Lung (tissue), 12 donors: Measurements from ENCODE around the gene GULP1. TPM values are rescaled to one million over a fixed set of nuclear protein-coding genes. Genes with fewer than 3 reads are reported as not detected.

Experiments used
- ATAC-seq: fragments of 200-7000 bp; cut with Tn5 transposase; one replicate; pipeline ENCODE4 v1.9.1; 2020; ENCODE audit warnings: moderate number of reproducible peaks; ENCODE audit not compliant: insufficient read depth, low FRiP score
- DNase-seq, 3 donors: peaks; one replicate each; pipeline ENCODE4 v3.0.0-alpha.2; 2013 to 2017
- H3K27ac ChIP-seq, 2 donors: one replicate each; pipeline ENCODE4 v1.5.1; 2013; ENCODE audit warnings: mild to moderate bottlenecking in 2 of 2, moderate library complexity in 2 of 2, control low read depth in 1 of 2, inconsistent platforms in 1 of 2, low read depth in 1 of 2, low read length in 1 of 2
- H3K27me3 ChIP-seq, 3 donors: one replicate each; pipeline ENCODE4 v1.5.1; 2013; ENCODE audit warnings: low read length in 2 of 3; ENCODE audit not compliant: control insufficient read depth in 3 of 3, insufficient read depth in 3 of 3
- H3K36me3 ChIP-seq, 4 donors: one replicate each; pipeline ENCODE4 v1.5.1; 2013; ENCODE audit warnings: low read length in 4 of 4, mild to moderate bottlenecking in 1 of 4, moderate library complexity in 1 of 4; ENCODE audit not compliant: control insufficient read depth in 4 of 4, insufficient read depth in 4 of 4
- H3K4me1 ChIP-seq, 5 donors: one replicate each; pipeline ENCODE4 v1.5.1; 2013; ENCODE audit warnings: low read length in 5 of 5, mild to moderate bottlenecking in 2 of 5, moderate library complexity in 1 of 5; ENCODE audit not compliant: control insufficient read depth in 5 of 5, insufficient read depth in 5 of 5
- H3K4me3 ChIP-seq: one replicate; pipeline ENCODE4 v1.5.1; 2013; ENCODE audit warnings: mild to moderate bottlenecking, control low read depth, moderate library complexity
- H3K9ac ChIP-seq, 2 donors: one replicate each; pipeline ENCODE4 v1.5.1; 2013; ENCODE audit warnings: low read length in 2 of 2, control low read depth in 1 of 2; ENCODE audit not compliant: insufficient read depth in 1 of 2
- H3K9me3 ChIP-seq, 4 donors: one replicate each; pipeline ENCODE4 v1.5.1; 2013; ENCODE audit warnings: low read length in 3 of 4, mild to moderate bottlenecking in 1 of 4, moderate library complexity in 1 of 4; ENCODE audit not compliant: control insufficient read depth in 4 of 4, insufficient read depth in 3 of 4
- WGBS, 2 donors: extraction: QIAGEN DNeasy Blood & Tissue Kit; methylation state at CpG; one replicate each; pipeline ENCODE4 v1.1.7; 2013; 5-methylcytosine and 5-hydroxymethylcytosine counted together
- polyA plus RNA-seq, 2 donors: library from polyadenylated mRNA; stranded (reverse); fragments of 200-250 nt; gene quantifications; one replicate each; pipeline ENCODE4 v1.2.1, GENCODE V29; 2013
- total RNA-seq, 2 donors: library from RNA; depleted of rRNA in 1 of 2; stranded (reverse); fragments of >200 nt in 1 of 2; gene quantifications; one replicate each; pipeline ENCODE4 v1.2.1, GENCODE V29; 2014 to 2021
- TF ChIP-seq, protein P1 (sequence below): IDR thresholded peaks from 2 replicates; pipeline ENCODE4 v1.5.1; 2012; ENCODE audit warnings: mild to moderate bottlenecking; ENCODE audit errors: control extremely low read depth, extremely low read depth
- donor health status: control.
- donor health status: control.
- donor health status: Bipolar disorder and iron deficiency.
- donor health status: healthy.
- donor health status: DM: yes; HTN: yes; CAD: no.

GULP1 gene
- total and polyA plus RNA-seq, 4 donors, result 9.1 to 86.7 (median 20.1) TPM

DNA sequence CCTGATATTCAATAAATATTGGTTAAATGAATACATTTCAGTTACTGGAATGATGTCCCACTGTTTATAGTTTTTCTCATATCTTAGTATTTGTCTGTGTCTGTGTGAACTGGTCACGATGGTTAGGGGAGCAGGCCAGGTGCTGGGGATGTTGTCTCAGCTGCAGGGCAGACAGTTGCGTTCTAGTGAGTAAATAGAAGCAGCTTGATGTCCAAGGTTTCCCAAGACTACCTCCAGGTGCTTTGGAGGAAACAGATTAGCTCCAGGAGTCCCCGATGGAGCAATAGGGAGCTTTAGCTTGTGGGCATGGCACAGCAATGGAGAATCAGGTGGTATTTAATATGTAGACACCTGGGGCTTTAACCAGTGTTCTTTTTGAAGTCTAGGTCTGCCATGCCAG, 75.5 kb downstream of the GULP1 start:
- no peak overlapping the region for H3K4me3 ChIP-seq
- no peak for ATAC-seq
- H3K27me3 ChIP-seq, result no peaks in the 10 kb centered on the region
- no peaks in the 10 kb centered on the region for H3K9me3 ChIP-seq
- TF ChIP-seq, protein P1, sequence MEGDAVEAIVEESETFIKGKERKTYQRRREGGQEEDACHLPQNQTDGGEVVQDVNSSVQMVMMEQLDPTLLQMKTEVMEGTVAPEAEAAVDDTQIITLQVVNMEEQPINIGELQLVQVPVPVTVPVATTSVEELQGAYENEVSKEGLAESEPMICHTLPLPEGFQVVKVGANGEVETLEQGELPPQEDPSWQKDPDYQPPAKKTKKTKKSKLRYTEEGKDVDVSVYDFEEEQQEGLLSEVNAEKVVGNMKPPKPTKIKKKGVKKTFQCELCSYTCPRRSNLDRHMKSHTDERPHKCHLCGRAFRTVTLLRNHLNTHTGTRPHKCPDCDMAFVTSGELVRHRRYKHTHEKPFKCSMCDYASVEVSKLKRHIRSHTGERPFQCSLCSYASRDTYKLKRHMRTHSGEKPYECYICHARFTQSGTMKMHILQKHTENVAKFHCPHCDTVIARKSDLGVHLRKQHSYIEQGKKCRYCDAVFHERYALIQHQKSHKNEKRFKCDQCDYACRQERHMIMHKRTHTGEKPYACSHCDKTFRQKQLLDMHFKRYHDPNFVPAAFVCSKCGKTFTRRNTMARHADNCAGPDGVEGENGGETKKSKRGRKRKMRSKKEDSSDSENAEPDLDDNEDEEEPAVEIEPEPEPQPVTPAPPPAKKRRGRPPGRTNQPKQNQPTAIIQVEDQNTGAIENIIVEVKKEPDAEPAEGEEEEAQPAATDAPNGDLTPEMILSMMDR, result no peak
- H3K4me1 ChIP-seq, result peaks cover 0 to 3% (median 0%) of the 10 kb centered on the region in 5 donors
- H3K36me3 ChIP-seq, result no peaks in the 10 kb centered on the region
- DNase-seq, result no peak
- WGBS, 2 donors, result 84 to 87% methylated on average over 3 of the region's 3 CpGs
- H3K27ac ChIP-seq, result no peak overlapping the region
- H3K9ac ChIP-seq, result no peak overlapping the region

DNA sequence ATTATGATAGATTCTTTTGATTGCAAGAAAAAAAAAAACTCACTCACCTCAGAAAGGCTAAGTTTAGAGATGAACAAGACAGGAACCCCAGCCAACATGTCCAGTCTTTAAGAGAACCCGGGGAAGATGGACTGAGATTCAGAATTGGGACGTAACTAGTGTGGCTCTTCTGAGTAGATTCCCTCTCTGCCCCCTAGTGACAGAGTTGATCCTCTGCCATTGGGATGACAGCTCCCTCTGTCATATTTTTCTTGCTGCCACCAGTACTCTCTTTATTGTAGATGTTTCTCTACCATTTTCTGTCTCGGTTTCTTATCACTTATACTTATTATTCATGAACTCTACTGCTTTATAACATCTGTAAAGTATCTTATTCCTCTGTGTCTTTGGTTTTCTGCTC, 77.7 kb downstream of the GULP1 start:
- Histone ChIP-seq H3K9ac (no peak overlapping the region), H3K9me3 (no peaks in the 10 kb centered on the region), H3K4me3 (no peak overlapping the region), H3K36me3 (no peaks in the 10 kb centered on the region), H3K4me1 (peaks cover 0 to 3% (median 3%) of the 10 kb centered on the region in 5 donors), H3K27ac (no peak overlapping the region), H3K27me3 (no peaks in the 10 kb centered on the region)
- 27 to 33% methylated on average over 3 of the region's 3 CpGs for WGBS, 2 donors
- TF ChIP-seq, protein P1, result no peak
- DNase-seq (peak in 1 of 3 donors; percentile 27), ATAC-seq (peak; percentile 77)

DNA sequence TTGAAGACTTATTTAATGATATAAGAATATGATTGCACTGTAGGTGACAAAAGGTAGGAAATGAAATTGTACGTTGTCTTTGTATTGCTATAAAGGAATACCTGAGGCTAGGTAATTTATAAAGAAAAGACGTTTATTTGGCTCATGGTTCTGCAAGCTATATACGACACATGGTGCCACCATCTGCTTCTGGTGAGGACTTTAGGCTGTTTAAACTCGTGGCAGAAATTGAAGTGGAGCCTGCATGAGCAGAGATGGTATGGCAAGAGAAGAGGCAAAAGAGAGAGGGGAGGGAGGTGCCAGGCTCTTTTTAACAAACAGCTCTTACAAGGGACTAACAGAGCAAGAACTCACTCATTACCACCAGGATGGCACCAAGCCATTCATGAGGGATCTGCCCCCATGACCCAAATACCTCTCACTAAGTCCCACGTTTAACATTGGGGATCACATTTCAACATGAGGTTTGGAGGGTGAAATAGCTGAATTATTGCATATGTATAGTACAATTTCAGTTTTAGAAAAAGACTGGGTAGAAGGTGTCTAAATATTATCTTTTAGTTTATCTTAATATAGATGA, 86.8 kb downstream of the GULP1 start:
- no peak overlapping the region for H3K4me3 ChIP-seq
- TF ChIP-seq, protein P1, result no peak
- no peak for DNase-seq
- H3K4me1 ChIP-seq, result peaks cover 0 to 7% (median 0%) of the 10 kb centered on the region in 5 donors
- 81 to 84% methylated on average over 5 of the region's 5 CpGs for WGBS, 2 donors
- H3K27me3 ChIP-seq, result no peaks in the 10 kb centered on the region
- no peaks in the 10 kb centered on the region for H3K9me3 ChIP-seq
- no peaks in the 10 kb centered on the region for H3K36me3 ChIP-seq
- ATAC-seq, result no peak
- H3K27ac ChIP-seq, result no peak overlapping the region
- H3K9ac ChIP-seq, result no peak overlapping the region

DNA sequence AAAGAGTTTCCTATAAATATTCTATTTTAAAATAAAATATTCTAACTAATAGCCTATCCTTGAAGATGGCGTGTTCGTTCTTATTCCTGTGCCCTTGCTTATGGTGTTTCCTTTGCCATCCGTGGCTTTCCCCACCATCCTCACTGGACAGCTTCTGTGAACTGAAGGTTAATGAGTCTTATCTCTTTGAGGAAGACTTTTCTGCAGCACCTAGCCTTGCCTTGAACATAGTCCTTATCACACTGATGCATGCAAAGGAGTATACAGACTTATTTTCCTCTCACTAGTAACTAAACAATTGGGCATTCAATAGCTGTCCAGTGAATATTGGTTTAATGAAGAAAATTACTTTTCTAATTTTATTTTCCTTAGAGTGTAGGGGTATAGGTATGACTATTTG, 88.1 kb downstream of the GULP1 start:
- H3K4me3 ChIP-seq, result no peak overlapping the region
- H3K27me3 ChIP-seq, result no peaks in the 10 kb centered on the region
- H3K4me1 ChIP-seq, result peaks cover 0 to 3% (median 0%) of the 10 kb centered on the region in 5 donors
- peaks cover 0 to 7% (median 4%) of the 10 kb centered on the region in 4 donors for H3K36me3 ChIP-seq
- TF ChIP-seq, protein P1, result no peak
- no peak overlapping the region for H3K27ac ChIP-seq
- WGBS, 2 donors, result 86 to 88% methylated on average over 3 of the region's 3 CpGs
- ATAC-seq, result no peak
- H3K9ac ChIP-seq, result no peak overlapping the region
- DNase-seq, result no peak
- H3K9me3 ChIP-seq, result no peaks in the 10 kb centered on the region
